Erythroblast (primary cell): Measurements from ENCODE around the gene IDE.

Experiments used
- GATA1 ChIP-seq: IDR thresholded peaks from 2 replicates; pipeline ENCODE4 v1.6.1; 2011; ENCODE audit warnings: low read depth, mild to moderate bottlenecking, control low read depth, low read length, moderate library complexity
- POLR2A ChIP-seq: IDR thresholded peaks from 2 replicates; pipeline ENCODE4 v1.6.1; 2011; ENCODE audit warnings: mild to moderate bottlenecking, low read length

DNA sequence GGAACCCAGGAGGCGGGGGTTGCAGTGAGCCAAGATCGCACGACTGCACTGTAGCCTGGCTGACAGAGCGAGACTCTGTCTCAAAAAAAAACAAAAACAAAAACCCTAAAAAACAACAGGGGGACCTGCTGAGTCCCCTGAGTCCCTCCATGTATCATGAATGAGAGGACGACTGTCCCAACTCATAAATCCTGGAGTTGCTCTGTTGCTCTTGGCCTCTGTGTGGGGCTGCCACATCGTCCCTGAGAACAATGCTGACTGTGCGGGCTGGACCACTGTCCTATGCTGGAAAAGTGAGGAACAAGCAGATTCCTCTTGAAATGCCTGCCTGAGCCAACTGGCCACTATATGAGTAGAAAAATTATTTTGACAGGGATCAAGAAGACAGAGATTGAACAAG is 122.5 kb downstream of the IDE start:
- TF ChIP-seq POLR2A (no peak), GATA1 (no peak)
